EH (cell line): Measurements from ENCODE around the gene SSBP3.

Experiments used
- DNase-seq: peaks from one replicate; pipeline ENCODE4 v3.0.0-alpha.2; 2015; ENCODE audit warnings: low read depth

Gene SSBP3

GRCh38 chr1:54371038-54371941, 34.9 kb downstream of the SSBP3 start:
- DNase-seq, result no peak

DNA sequence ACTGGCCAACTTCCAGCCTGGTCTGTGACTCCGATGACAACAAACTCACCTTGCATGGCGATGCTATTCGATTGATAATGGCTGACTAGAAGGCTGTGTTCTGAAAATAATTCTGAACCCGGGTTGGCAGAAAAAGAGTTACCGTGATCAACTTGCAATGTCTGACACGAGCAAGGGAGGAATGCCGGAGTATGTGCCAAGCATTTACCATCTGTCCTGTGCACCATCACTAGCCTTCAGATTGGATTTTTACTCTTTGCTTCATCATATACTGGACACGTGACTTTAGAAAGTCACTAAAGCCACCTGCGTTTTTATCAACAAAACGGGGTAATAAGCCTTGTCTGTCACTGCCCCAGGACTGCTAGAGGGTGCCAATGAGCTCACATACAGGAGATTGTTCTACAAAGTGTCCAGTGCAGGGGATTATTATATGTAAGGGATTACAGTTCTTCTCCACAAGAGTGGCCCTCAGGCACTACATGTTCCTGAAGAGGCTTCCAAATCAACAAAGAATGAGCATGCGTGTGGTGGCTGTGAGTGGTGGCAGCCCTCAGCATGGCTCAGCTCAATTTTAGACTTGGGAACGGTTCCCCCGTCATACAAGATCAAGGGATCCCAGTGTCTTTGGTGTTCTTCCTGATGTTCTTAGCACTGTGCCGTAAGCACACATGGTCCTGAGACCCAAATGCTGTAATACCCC, 35.8 kb downstream of the SSBP3 start:
- no peak for DNase-seq

DNA sequence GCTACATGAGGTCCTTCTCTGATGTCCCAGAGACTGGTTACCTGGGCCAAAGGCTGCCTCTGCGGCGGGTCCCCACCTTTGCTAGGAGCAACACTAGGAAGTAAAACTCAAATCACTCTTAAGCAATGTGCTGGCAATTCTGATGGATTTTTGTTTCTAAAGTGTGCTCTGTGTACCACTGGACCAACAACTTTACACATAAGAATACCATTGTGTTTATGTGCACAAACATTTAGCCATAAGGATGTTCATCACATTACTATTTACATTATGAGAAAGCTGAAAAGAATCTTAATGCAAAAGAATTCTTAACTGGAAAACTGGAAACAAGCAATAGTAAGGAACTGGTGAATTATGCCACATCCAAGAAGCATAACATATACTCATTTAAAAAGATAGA, 38.6 kb downstream of the SSBP3 start:
- peak; percentile 47 for DNase-seq

DNA sequence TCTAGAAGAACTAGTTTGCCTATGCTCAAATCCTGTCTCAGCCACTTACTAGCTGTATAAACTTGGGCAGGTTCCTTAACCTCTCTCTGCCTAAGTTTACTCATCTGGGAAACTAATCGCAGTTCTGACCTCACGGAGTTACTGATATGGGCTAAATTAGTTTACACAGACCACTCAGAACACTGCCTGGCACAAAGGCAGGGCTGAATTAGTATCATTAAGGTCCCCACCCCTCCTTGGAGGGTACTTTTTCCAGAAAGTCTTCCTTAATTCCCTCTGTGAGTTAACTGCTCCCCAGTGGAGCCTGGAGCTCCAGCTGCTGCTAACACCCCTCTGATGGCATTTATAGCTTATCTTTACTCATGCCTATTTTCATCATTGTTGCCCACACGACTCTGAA, 40.3 kb downstream of the SSBP3 start:
- no peak for DNase-seq

DNA sequence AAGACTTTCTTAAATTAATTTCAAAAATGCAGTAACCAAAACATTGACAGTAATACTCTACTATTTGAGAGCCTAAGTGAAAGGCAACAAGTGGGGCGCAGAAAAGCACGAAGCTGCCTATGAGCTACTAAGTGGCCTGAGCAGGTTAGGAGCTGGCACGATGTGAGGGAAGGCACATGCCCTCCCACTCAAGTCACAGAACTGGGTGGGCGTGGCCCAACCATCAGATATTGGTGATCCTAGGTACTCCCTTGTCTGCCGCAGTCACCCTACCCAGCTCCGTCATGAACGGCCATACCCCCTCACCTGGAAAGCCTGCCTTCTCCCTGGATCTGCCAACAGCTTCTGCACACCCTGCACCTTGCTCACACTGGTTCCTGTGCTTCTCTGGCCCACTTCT, 40.8 kb downstream of the SSBP3 start:
- DNase-seq, result no peak

GRCh38 chr1:54364995-54365394, 41.2 kb downstream of the SSBP3 start:
- DNase-seq, result no peak

- no peak for DNase-seq
Observed at GRCh38 chr1:54364582-54364981, 41.6 kb downstream of the SSBP3 start.

GRCh38 chr1:54363925-54364324, 42.3 kb downstream of the SSBP3 start:
- DNase-seq, result no peak

DNA sequence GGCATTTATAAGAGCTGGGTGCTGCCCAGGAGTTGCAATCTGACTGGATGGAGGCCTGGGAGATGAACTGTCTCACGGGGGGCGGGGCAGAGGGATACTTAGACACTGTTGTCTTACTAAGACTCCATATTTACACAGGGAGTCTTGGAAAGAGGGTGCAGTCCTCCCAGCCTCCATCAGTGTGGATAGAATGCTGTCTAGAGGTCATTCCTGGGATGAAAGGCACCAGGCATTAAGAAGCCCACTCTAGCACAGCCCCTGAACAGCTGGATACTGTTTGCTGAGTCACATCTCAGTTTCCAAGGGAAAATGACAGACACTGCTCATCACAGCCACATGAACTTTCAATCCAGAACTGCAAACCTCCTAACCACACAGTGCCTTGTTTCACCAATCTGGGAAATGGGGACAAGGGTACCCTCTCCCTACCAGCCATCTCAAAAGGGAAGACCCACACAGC, 43.3 kb downstream of the SSBP3 start:
- DNase-seq, result peak; percentile 44

DNA sequence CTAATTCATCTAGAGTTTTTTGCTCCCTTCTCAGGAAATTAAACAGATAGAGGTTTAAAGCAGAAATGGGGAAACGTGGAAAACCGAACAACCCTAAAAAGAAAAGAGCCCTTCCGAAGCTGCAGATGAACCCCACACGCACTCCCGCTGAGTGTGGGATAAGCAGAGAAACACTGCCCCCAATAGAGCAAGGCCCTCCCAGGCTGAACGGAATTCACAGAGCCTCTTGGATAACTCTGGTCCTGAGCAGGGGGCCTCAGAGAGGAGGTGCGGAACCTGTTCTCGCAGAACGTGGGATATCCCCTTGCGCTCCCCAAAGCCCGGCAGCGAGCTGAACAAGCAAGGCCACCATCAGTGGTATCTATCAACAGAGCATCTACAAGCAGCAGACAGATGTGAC, 44.9 kb downstream of the SSBP3 start:
- no peak for DNase-seq

DNA sequence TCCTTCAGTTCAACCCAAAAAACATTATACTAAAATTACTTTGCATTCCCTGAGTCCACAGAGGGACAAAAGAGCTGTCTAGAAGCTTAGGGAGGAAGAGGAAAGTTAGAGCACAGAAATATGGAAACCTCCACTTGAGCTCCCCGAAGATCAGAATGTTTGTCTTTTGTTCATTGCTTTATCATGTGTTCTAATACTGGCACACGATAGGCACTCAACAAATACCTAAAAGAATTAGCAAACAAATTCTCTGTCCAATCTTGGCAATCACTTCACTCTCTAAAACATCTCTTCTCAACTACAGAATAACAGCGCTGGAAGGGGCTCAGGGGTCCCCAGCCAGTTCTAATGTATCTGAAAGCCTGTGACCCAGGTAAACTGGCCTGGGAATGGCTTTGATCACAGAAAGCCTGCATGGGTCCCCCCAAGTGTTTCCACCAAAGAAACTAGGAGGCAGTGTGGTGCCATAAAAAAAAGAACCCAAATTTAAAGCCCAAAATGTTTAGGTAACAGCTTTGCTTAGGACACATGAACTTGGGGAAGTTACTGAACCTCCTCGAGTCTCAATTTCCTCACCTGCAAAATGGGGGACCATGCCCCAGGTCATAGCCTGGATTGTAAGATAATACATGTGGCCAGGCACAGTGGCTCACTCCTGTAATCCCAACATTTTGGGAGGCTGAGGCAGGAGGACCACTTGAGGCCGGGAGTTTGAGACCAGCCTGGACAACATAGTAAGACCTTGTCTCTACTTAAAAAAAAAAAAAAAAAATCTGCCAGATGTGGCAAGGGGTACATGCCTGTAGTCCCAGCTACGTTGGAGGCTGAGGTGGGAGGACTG, 45.8 kb downstream of the SSBP3 start:
- no peak for DNase-seq

DNA sequence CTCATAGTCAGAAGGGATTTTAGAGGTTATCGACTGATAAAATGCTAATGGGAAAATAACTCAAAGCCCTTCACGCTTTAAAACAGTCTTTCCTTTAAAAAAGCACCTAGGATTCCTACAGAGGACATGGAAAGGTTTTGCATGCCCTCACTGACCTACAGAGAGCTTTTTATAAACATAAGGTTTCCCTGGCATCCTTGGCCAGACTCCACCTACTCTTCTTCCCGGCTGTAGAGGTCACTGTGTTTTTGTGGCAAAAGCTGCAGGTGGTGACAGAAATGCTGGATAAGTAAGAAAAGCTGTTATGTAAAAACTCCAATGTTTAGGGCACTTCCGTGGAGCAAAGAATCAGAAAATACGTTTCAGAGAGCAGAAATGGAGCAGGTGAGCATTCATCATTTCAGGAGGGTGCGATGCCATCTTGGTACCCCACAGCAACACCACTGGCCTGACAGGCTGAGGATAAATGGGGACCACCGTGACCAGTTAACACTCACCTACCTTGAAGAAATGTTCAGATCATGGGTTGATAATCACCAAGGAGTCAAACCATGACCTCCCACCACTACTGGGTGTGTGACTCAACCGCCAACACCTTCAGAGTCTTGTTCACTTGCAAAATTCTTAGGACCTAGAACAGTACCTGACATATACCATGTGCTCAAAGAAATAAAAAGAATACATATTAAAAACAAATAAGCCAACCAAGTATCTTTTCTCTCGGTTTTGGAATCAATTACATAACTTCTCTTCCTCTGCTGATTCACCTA, 46.6 kb downstream of the SSBP3 start:
- peak; percentile 13 for DNase-seq

DNA sequence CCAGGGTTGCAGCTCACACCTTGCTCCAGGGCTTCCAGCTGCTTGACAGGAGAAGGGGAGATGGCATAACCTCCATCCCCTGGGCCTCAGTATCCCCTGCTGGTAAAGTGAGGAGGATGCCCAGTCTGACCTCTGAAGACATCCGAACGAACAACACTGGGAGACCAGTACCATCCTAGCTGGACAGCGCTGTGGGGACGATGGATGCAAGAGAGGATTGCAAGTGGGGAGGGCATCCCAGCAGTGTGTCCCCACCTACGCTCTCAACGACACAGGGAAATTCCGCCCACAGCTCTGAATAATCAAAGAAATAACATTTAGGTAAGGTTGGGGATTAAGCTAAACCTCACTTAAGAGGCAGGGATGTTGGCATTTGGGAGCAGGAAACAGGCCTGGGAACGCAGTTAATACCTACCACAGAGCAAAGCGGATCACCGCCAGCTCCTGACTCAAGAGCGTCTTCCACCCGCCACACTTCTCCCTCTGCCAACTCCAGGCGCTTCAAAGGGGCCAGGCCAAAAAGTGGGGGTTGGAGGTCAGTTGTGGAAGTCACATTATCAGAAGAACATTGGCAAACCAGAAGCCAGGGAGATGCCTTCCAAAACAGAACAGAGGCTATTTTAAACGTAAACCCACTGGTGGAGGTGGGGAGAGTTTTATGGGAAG, 47.6 kb downstream of the SSBP3 start:
- no peak for DNase-seq

- DNase-seq, result no peak
Observed at GRCh38 chr1:54357967-54358366, 48.2 kb downstream of the SSBP3 start.

DNA sequence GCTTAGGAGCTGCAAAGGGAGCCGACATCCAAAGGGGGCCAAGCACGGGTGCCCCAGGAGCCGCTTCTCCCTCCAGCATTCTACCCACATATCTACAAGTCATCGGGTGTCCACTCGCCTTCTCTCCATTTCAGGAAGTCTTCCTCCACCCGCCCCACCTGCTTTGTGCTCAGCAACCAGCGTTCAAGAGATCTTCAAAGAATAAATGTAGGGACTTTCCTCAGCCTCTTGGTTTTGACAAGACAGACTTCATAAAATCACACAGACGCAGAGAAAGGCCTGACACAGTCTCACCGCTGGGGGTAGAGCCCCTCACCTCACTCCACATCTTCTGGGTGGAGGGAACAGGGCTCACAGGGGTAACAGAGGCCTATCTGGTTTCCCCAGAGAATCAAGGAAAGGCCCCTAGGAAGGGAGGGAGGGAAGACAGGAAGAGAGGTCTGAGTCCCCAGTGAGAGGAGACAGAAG, 49.5 kb downstream of the SSBP3 start:
- no peak for DNase-seq

- no peak for DNase-seq
Observed at GRCh38 chr1:54355931-54356679, 50.1 kb downstream of the SSBP3 start.

- no peak for DNase-seq
Observed at GRCh38 chr1:54354899-54355298, 51.3 kb downstream of the SSBP3 start.

GRCh38 chr1:54353959-54354358, 52.2 kb downstream of the SSBP3 start:
- DNase-seq, result peak; percentile 39

GRCh38 chr1:54352755-54353154, 53.4 kb downstream of the SSBP3 start:
- DNase-seq, result peak; percentile 53

DNA sequence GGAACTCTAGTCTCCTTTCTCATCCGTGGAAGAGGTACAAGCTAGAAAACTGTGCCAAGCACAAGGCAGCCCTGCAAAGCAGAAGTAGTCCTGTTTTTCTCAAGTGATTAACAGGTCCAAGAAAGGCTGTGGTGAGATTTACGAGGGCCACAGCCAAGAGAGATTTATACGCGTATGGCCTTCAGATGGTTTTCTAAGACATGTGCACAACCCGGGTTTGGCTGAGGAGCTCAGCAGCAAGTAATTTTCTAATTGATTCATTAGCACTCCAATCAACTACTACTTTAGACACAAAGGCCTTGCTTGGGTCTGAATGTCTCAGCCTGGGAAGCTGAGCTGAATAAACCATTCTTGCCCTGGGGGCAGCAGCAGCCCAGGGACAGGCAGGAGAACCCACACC, 55.8 kb downstream of the SSBP3 start:
- no peak for DNase-seq
